HG02588 (cell line): Measurements from ENCODE around the gene LRRC3C.
"Not testable (repeated sequence)": the region's sequence is repeated elsewhere in the genome, so short reads cannot be mapped to it uniquely, and the experiment has no call there.

Experiments used
- ATAC-seq: cut with Tn5 transposase; IDR thresholded peaks from one replicate; pipeline ENCODE4 v1.9.1; 2021; ENCODE audit warnings: mild to moderate bottlenecking, moderate library complexity; ENCODE audit not compliant: unreplicated experiment

Gene LRRC3C

DNA sequence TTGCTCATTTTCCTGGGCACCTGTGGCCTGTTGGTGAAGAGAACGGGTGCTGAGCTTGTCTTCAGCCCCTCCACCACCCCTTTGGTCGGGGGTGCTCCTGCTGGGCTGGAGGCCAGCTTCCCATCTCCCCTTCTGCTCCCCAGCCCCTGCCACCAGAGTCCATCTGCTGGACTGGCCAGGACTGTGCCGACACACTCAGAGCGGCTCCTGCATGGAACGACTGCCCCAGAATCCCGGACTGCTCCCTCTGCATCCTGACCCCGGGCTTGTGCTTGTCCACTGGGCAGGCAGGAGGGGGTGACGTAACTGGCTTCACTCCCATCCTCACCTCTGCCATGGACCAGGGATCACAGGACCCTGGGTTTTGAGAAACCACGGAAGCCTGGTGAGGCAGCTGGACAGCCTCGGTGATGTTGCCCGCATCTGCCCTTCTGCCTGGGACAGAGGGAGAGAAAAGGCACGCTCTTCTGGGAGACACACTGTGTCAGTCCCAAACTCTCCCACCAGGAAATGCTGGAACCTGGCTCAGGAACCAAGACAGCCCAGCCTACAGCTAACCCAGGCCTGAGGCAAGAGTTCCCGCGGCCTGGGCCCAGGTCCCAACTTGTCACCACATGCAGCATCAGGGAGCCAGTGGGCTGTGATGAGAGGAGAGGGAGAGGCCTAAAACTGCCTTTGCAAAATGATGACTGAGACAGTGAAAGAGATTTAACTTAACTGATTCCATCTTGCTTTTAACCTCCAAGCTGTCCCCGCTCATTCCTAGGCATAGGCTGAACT, 19.2 kb downstream of the LRRC3C start:
- ATAC-seq, result no peak

DNA sequence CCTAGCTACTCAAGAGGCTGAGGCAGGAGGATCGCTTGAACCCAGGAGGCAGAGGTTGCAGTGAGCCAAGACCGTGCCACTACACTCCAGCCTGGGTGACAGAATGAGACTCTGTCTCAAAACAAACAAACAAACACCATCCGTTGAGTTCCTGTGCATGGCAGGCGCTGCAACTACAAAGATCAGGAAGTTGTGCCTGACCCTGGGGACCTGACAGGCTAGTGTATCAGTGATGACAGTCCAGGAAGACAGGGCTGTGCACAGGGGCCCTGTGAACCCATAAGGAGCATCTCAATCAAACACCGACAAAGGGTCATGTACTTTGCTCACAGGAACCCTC, 20.9 kb downstream of the LRRC3C start:
- not testable (repeated sequence) for ATAC-seq

DNA sequence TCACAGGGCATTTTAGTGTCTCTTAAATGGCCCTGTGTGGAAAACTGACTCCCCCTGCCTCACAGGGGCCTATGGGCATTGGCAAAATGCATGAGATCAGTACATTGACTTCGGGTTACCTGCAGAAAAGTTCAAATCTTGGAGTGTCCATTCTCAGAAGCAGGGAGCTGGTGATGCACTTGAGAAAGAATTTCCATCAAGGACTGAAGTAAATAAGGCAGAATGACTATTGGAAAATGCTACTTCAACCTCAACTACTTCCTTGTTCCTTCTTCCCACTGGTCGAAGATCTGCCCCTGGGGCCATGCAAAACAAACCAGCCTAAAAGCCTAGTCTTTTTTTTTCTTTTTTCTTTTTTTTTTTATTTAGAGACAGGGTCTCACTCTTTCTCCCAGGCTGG, 21.5 kb downstream of the LRRC3C start:
- no peak for ATAC-seq

DNA sequence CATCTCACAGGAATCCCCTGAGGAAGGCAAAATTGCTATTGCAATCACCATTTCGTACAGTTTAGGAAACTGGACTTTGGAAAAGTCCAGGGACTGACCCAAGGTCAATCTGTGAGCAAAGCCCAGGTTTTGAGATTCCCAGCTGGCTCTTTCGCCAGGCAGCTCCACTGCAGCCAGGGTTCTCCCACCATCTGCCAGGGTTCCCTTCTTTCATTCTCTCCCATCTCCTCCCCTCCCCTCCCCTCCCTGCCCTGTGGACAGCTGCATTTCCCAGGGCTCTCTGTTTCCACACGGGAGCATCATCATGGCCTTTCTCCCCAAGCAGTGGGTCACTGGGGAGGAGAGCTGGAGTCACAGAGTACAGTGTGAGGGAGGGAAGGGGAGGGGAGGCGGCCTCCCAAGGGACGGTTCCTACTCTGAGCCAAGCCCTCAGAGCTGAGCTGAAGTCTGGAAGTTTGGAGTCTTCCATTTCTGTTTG, 23.4 kb downstream of the LRRC3C start:
- no peak for ATAC-seq

DNA sequence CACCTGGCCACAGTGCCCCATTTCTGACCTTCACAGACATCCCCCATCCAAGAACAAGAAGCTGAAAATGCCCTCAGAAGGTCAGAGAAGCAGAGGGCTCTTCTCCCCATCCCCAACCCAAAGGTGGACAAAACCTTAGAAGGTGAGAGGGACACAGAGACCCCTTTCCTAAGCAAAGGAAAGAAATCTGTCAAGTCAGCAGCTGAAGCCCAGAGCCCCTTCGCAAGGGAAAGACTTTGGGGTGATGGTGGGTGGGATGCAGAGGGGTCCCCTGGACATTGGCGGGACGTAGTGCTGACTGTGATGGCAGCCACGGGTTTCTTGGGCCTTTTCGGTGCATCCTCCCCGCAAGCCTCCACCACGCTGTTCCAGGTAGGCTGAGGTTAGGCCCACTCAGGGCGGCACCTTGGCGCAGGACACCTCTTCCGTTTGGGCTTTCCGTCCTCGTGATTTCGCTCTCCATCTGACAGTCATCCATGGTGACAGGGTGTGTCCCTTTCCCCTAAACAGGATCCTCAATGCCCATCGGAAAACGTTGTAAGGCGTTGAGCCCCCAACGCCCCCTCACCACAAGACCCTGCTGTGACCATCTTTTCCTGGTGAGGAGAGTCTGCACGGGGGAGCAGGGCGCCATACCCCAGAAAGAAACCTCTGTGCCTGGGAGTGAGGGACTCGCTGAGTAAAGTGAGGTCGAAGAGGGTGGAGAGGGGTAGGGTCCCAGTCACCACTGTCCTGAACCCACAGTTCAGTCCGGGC, 24.6 kb downstream of the LRRC3C start:
- ATAC-seq, result no peak

DNA sequence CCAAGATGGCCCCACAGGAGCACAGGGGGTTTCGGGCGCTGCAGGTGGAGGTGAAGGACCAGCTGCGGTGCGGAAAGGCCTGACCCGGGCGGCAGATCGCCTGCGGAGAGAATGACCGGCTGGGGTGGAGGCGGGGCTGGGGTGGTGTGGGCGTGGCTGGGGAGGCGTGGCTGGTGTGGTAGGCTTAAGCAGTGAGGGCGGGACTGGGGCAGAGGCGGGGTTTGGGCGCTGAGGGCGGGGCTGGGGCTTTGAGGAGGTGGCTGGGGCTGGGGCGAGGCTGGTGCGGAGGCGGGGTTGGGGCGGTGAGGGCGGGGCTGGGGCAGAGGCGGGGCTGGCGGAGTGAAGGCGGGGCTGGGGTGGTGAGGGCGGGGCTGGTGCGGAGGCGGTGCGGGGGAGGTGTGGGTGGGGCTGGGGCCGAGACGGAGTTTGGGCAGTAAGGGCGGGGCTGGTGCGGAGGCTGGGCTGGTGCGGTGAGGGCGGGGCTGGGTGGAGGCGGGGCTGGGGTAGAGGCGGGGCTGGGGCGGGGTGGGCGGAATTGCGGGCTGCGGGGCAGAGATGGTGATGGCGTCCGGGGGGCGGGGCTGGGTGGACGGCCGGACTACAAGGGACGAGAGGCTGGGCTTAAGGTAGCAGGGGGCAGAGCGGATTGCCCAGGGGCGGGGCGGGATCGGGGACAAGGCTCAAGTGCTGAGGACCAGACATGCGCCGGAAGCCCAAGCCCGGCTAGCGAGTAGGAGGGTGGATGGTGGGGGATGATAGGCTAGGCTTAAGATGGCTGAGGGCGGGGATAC, 25.3 kb downstream of the LRRC3C start:
- ATAC-seq, result peak; percentile 73

DNA sequence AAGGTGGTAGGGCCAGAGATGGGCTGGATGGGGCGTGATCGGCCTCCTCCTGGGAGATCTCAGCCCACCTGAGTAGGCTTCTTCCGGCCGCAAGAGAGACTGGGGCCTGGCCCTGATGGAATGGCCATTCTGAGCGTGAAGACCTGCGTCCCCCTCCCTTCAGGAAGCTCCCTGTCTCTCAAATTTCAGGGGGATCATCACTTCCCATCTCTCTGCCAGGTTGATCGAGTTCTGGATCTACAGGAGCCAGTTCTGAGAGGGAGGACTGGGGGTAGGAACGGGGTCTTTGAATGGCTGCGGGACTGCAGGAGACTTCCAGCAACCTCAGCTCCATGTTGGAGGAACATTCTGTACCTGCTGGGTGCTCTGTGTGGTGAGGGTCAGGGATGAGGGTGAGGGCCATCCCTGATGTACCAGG, 25.9 kb downstream of the LRRC3C start:
- no peak for ATAC-seq

DNA sequence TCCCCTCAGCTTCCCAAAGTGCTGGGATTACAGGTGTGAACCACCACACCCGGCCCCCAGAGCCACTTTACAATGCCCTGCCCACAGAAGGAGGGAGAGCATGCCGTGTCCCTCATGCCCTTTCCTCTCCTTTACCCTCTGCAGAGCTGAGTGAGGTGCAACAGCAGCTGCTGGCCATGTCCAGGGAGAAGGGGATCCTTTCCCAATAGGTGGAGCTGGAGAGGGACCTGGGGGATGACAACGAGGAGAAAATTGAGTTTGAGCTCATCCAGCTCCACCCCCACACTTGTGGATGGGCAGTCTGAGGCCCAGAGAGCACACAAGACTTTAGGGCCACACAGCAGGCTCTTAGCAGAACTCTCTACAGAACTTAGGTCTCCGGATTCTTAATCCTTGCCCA, 27.3 kb downstream of the LRRC3C start:
- ATAC-seq, result no peak

DNA sequence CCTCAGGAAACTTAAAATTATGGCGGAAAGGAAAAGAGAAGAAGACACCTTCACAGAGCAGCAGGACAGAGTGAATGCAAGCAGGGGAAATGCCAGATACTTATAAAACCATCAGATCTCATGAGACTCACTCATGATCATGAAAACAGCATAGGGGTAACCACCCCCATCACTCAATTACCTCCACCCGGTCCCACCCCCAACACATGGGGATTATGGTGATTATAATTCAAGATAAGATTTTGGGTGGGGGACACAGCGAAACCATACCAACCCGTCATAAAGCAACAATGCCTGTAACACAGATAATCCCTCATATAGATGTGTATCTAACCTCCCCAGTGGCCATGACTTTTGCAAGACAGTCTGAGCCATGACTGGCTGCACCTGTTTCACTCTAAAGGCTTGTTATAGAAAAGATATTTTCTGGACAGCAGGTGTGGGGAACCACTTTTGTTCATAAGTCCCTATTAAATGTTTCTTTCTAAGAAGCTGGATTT, 28.2 kb downstream of the LRRC3C start:
- ATAC-seq, result no peak

DNA sequence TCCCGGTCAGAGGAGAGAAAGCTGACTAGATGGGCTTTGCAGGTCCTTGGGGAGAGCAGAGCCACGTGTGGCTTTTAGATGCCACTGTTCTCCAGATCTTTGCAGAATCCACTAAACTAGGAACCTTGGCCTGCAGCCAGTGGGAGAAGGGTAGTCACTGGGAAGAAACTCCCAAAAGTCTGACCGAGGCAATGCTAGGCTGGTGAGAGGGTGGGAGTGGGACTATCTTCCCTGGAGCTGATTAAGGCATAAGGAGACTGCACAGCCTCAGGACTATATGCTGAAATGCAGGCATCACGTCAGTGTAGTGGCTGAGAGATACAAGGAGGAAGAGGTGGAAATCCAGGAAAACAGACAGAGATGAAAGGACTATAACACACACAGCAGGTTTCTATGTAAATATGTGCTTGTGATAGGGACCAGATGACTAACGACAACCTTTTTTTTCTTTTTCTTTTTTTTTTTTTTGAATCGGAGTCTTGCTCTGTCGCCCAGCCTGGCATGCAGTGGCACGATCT, 33.1 kb downstream of the LRRC3C start:
- ATAC-seq, result no peak

DNA sequence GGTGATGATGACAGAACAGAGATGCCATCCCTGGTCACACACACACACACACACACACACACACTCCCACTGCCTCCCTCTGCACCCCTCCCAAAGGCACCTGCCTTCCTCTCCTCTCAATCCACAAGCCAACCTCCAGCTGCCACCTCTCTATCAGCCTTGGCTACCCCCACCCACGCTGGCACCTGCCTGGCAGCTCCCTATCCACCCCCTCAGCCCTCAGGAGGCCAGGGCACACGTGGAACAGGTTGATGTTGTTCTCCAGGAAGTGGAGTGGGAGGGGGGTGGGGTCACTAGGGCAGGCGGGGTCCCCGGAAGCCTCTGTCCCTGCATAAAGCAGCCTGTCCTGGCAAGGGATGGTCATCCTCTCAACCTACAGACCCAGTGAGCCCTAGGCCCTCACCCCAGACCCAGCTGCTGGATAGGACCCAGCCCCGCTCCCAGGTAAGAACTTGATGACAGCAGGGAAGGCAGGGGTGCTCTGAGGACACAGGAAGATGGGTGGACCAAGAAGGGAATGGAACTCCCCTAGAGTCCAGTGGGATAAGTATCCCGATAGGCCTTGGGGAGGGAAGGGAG, 35.2 kb downstream of the LRRC3C start, which contains the start of gene GSDMA:
Gene GSDMA, plus strand, starts transcription at position 363 of the 579 bp plus-strand sequence. CDS start 2,684 bp downstream, outside the sequence.
- no peak for ATAC-seq

DNA sequence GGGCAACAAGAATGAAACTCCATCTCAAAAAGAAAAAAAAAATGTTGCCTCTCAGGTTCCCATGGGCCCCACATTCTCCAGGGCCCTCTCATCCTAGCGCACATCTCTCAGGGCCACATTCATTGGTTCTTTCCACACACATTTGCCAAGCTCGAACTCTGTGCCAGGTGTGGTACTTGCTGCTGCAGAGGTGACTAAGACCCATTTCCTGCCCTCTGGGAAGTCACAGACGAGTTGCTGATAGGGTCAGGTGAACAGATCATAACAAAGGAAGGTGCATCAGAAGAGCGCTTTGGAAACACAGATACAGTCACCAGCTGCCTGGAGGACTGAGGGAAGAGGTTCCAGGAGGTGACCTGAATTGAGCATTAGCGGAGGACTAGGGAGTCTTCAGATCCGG, 36.3 kb downstream of the LRRC3C start:
- no peak for ATAC-seq

DNA sequence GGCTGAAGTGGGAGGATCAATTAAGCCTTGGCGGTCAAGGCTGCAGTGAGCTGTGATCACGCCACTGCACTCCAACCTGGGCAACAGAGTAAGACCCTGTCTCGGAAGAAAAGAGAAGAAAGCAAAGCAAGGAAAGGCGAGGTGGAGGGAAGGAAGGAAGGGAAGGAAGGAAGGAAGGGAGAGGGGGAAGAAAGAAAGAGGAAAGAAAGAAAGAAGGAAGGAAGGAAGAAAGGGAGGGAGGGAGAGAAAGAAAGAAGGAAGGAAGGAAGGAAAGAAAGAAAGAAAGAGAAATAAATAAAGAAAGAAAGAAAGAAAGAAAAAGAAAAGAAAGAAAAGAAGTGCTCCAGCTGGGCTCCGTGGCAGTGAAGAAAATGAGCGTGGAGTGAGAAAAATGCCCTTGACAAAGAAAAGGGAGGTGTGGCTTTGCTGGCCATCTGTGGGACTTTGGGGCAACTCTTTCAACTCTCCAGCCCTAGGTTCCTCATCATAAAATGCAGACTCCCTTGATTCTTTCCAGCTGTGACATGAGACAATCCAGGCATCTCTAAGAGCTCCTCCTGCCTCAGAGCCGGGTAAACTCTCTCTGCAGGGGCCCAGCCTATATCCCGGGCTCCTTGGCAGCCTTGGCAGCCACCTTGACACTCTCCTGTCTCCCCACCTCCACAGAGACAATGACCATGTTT, 37.6 kb downstream of the LRRC3C start:
- no peak for ATAC-seq

DNA sequence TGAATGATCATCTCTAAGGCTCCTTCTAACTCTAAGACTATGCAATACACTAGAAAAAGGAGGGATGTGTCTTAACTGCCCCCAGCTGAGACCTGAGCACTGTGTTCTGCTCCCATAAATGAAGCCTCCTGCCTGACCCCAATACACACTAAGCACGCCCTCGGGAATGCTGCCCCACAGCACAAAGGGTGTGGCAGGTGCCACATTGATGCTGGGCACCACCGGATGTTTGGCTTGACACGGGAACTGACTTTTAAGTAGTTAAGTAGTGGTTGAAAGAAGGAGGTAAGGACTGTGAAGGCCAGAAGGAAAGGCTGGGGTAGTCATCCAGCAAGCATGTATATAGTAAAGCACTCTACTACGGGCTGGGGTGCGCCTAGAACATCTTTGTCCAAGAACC, 39.2 kb downstream of the LRRC3C start:
- ATAC-seq, result no peak

DNA sequence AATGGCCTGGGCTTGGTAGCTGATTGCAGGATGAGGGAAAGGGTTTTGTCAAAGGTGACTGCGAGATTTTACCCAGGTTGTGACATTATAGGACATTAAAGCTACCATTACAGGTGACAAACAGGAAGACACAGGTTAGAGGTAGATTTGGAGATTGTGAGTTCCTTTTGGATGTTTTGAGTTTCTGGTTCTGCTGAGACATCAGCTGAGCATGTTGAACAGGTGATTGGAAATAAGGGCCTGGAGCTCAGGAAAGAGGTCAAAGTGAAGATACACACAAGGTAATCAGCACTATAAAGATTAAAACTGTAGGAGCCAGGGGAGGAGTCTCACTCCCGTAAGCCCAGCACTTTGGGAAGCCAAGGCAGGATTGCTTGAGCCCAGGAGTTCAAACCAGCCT, 41.2 kb downstream of the LRRC3C start:
- no peak for ATAC-seq

DNA sequence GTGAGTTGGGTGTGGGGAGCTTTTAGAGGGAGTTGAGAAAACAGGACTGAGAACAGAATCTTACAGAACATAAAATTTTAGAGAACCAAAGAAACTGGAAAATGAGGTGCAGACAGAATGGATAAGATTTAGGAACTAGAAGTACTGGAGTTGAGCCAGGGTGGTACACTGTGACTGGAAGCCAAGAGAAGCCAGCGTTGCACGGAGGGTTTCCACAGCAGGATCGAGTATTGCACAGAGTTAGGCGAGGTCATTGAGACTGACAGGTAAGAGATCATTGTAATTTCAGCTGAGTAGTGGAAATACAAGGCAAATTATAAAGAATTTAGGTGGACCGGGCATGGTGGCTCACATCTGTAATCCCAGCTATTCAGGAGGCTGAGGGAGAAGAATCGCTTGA, 41.8 kb downstream of the LRRC3C start:
- no peak for ATAC-seq

DNA sequence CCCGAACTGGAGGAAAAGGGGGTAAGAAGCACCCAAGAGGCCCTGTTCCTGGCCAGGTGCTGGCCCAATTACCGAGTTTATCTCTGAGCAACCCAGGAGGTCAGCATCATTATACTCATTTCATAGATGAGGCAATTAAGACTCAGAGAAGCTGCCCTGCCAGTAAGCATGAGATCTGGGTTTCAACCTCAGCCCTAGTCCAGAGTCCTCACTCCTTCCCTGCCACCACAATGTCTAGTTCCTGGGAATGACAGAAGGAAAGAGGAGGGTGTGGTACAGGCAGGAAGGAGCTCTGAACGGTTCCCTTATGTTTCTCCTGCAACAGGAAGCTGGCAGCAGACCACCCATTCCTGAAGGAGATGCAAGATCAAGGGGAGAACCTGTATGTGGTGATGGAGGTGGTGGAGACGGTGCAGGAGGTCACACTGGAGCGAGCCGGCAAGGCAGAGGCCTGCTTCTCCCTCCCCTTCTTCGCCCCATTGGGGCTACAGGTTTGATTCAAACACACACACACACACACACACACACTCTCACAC, 42.7 kb downstream of the LRRC3C start:
- ATAC-seq, result no peak

DNA sequence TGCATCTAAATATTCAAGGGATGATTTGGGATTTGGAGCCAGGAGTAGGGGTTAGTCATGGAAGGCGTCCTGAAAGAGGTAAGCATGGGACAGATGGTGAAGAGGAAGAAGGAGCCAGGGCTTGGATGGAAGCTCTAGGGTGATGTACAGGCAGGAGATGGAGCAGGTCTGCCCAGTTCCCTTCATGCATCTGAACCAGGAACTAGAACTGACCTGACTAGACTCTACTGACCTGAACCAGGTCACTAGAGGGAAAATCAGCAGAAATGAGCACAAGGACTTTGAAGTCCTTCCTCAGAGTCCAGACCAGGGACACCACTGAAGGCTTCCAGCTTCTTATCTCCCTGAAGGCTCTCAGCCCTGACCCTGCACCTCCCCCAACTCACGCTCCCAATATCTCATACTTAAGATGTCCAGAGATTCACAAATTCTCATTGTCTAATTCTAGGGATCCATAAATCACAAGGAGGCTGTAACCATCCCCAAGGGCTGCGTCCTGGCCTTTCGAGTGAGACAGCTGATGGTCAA, 43.6 kb downstream of the LRRC3C start:
- ATAC-seq, result no peak

DNA sequence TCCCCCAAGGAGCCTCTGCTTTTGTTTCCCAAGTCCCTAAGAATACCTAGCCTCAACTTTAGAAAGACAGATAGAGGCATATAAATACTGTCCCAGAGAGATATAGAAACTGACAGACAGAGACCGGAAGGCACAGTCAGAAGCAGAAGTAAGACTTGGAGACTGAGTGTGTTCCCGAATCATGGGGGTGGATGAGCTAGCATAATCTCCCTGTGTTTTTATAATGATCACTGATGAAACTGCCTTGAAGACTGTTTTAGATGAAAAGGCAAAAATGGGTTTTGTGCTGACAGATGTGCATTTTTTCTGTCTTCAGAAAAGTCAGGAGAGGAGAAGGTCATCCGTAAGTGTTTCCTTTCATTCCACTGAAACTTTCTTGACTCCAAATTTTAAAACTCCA, 44.7 kb downstream of the LRRC3C start:
- no peak for ATAC-seq

DNA sequence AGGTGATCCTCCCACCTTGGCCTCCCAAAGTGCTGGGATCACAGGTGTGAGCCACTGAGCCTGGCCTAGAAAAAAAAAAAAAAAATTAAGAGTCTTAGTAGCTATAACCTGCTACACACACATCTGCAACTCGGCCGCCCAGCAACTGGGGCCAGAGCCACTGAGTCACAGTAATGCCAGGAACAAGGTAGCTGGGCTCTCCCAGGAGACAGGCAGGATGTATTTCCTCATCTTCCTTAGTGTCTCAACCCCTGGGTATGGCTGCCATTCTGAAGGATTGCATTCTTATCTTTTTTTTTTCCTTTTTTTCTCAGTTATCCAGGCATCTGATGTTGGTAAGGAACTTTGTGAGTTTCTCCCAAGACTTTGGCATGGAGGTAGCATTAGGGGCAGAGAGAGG, 46.0 kb downstream of the LRRC3C start:
- ATAC-seq, result no peak
